HepG2 (cell line): ENCODE data around the gene EXTL1. TPM values are rescaled to one million over a fixed set of nuclear protein-coding genes. Genes with fewer than 3 reads are reported as not detected.

ENCODE experiments used
- ATAC-seq: fragments of 200-7000 bp; cut with Tn5 transposase; 3 replicates; pipeline ENCODE4 v1.9.1; 2020; ENCODE audit warnings: mild to moderate bottlenecking, moderate library complexity
- BruUV-seq: library from RNA; stranded (reverse); fragments of 400-500 nt; replicated peaks from 2 replicates; lab custom pipeline; 2021; lab: Mats Ljungman, UMichigan
- CTCF ChIA-PET: fragments of 300-600 bp; formaldehyde crosslinking; extraction: SDS; loops from one replicate; lab custom pipeline; 2021; ENCODE audit warnings: low total read pairs, inconsistent platforms, low intra/inter-chr PET ratio; lab: Yijun Ruan, JAX
- POLR2A ChIA-PET: fragments of 350-600 bp; sonication (Branson Sonifier 250); formaldehyde crosslinking; loops from one replicate; lab custom pipeline; 2020; ENCODE audit warnings: antibody characterized with exemption, inconsistent platforms; lab: Yijun Ruan, JAX
- DNase-seq: peaks from one replicate; pipeline ENCODE4 v3.0.0-alpha.2; 2015; ENCODE audit warnings: low spot score
- FAIRE-seq: peaks from 3 replicates; lab custom pipeline; 2011; peaks lifted over from hg19 to GRCh38; lab: Jason Lieb, UNC
- H2AFZ ChIP-seq: one replicate; pipeline ENCODE4 v1.6.1; 2011; ENCODE audit warnings: low read length, inconsistent platforms
- H3K27ac ChIP-seq: fragments of 300-600 bp; 3 replicates; pipeline ENCODE4 v1.8.0; 2011; ENCODE audit warnings: mixed run types, mild to moderate bottlenecking, mixed read lengths, low read length, inconsistent platforms; ENCODE audit not compliant: insufficient read depth; ENCODE audit errors: extremely low read length
- H3K27me3 ChIP-seq, 2 experiments: fragments of 200-600 bp in 1 of 2; 2 replicates in 1 of 2; 3 replicates in 1 of 2; pipeline versions ENCODE4 v1.6.0 to v1.8.0; 2011; ENCODE audit warnings: low read length in 2 of 2, mild to moderate bottlenecking in 2 of 2, moderate library complexity in 2 of 2, inconsistent platforms in 1 of 2; ENCODE audit not compliant: insufficient read depth in 2 of 2, control insufficient read depth in 1 of 2
- H3K36me3 ChIP-seq, 2 experiments: fragments of 200-600 bp in 1 of 2; replicated peaks in 1 of 2; 2 replicates in 1 of 2; 3 replicates in 1 of 2; pipeline versions ENCODE4 v1.5.1 to v1.8.0; 2011; ENCODE audit warnings: low read length in 2 of 2, inconsistent platforms in 1 of 2; ENCODE audit not compliant: insufficient read depth in 2 of 2, control insufficient read depth in 1 of 2
- H3K4me1 ChIP-seq: 2 replicates; pipeline ENCODE4 v1.5.1; 2012; ENCODE audit warnings: low read length, inconsistent platforms; ENCODE audit not compliant: insufficient read depth
- H3K4me2 ChIP-seq: 2 replicates; pipeline ENCODE4 v1.6.0; 2011; ENCODE audit warnings: low read depth, low read length, inconsistent platforms
- H3K4me3 ChIP-seq, 3 experiments: fragments of 200-600 bp in 1 of 3; sonication (generic), shearing (Covaris generic) in 1 of 3; replicated peaks in 1 of 3; 2 replicates each; pipeline ENCODE4 v1.5.1; 2011 to 2016; ENCODE audit warnings: low read length in 3 of 3, inconsistent platforms in 2 of 3, low read depth in 2 of 3, mild to moderate bottlenecking in 2 of 3, control low read depth in 1 of 3, mixed read lengths in 1 of 3; ENCODE audit not compliant: insufficient read depth in 1 of 3
- H3K79me2 ChIP-seq: one replicate; pipeline ENCODE4 v1.6.1; 2011; ENCODE audit warnings: low read length, inconsistent platforms; ENCODE audit not compliant: insufficient read depth
- H3K9ac ChIP-seq: 2 replicates; pipeline ENCODE4 v1.6.0; 2011; ENCODE audit warnings: mild to moderate bottlenecking, low read depth, low read length, inconsistent platforms; ENCODE audit not compliant: insufficient read depth
- H3K9me3 ChIP-seq: 2 replicates; pipeline ENCODE4 v1.5.1; 2012; ENCODE audit warnings: mild to moderate bottlenecking, low read length
- H4K20me1 ChIP-seq: 2 replicates; pipeline ENCODE4 v1.6.0; 2011; ENCODE audit warnings: inconsistent platforms, mild to moderate bottlenecking, low read length, moderate library complexity; ENCODE audit not compliant: insufficient read depth
- ETV6 ChIP-seq: sonication (generic); formaldehyde crosslinking; conservative IDR thresholded peaks from 2 replicates; pipeline ENCODE4 v1.4.0; 2020; ENCODE audit warnings: missing genetic modification reagents
- FOXA1 ChIP-seq, 2 experiments: fragments of 450-650 bp in 1 of 2; sonication (generic) in 1 of 2; formaldehyde crosslinking in 1 of 2; IDR thresholded peaks; 2 replicates each; pipeline versions ENCODE4 v1.4.0 to v1.6.1; 2016 to 2020; ENCODE audit warnings: missing genetic modification reagents in 1 of 2
- HNF1B ChIP-seq: sonication (generic); formaldehyde crosslinking; IDR thresholded peaks from 2 replicates; pipeline ENCODE4 v1.5.1; 2020; ENCODE audit warnings: mild to moderate bottlenecking, moderate library complexity, missing genetic modification reagents
- HNF4A ChIP-seq: sonication (generic); formaldehyde crosslinking; IDR thresholded peaks from 2 replicates; pipeline ENCODE4 v1.4.0; 2020; ENCODE audit warnings: missing genetic modification reagents
- KDM5A ChIP-seq: fragments of 200-600 bp; sonication (generic); IDR thresholded peaks from 2 replicates; pipeline ENCODE4 v1.7.0; 2018; ENCODE audit warnings: antibody characterized with exemption, mild to moderate bottlenecking, low read length, borderline replicate concordance
- MEIS2 ChIP-seq: sonication (generic); formaldehyde crosslinking; IDR thresholded peaks from 2 replicates; pipeline ENCODE4 v1.9.0; 2021; ENCODE audit warnings: mild to moderate bottlenecking, missing genetic modification reagents
- NR2F6 ChIP-seq, 2 experiments: IDR thresholded peaks; 2 replicates each; pipeline ENCODE4 v1.6.1; 2016; ENCODE audit warnings: antibody characterized with exemption in 1 of 2, mild to moderate bottlenecking in 1 of 2
- RAD21 ChIP-seq: fragments of 450-650 bp; formaldehyde crosslinking; IDR thresholded peaks from 2 replicates; pipeline ENCODE4 v1.5.0; 2020; ENCODE audit warnings: mild to moderate bottlenecking
- SMYD3 ChIP-seq: sonication (generic); formaldehyde crosslinking; IDR thresholded peaks from 2 replicates; pipeline ENCODE4 v1.8.1; 2023; ENCODE audit warnings: mild to moderate bottlenecking, missing genetic modification reagents
- ZNF101 ChIP-seq: sonication (generic); formaldehyde crosslinking; IDR thresholded peaks from 2 replicates; pipeline ENCODE4 v1.4.0; 2020; ENCODE audit warnings: mild to moderate bottlenecking, low read depth, missing genetic modification reagents, borderline replicate concordance
- ZNF263 ChIP-seq: sonication (generic); formaldehyde crosslinking; IDR thresholded peaks from 2 replicates; pipeline ENCODE4 v1.4.0; 2020; ENCODE audit warnings: missing genetic modification reagents
- ZNF3 ChIP-seq: IDR thresholded peaks from 2 replicates; pipeline ENCODE4 v1.7.0; 2017; ENCODE audit warnings: inconsistent platforms
- ZNF530 ChIP-seq: sonication (generic); formaldehyde crosslinking; IDR thresholded peaks from 2 replicates; pipeline ENCODE4 v1.5.0; 2020; ENCODE audit warnings: low read depth, mild to moderate bottlenecking, missing genetic modification reagents
- ZNF687 ChIP-seq: sonication (generic); formaldehyde crosslinking; IDR thresholded peaks from 2 replicates; pipeline ENCODE4 v1.5.1; 2020; ENCODE audit warnings: mild to moderate bottlenecking, missing genetic modification reagents, moderate library complexity
- ZNF768 ChIP-seq: sonication (generic); formaldehyde crosslinking; IDR thresholded peaks from 2 replicates; pipeline ENCODE4 v1.4.0; 2020; ENCODE audit warnings: missing genetic modification reagents
- ZNF792 ChIP-seq: IDR thresholded peaks from 2 replicates; pipeline ENCODE4 v1.6.1; 2016
- WGBS: methylation state at CpG from one replicate; pipeline ENCODE4 v1.1.6; 2017; ENCODE audit warnings: low lambda C conversion rate; 5-methylcytosine and 5-hydroxymethylcytosine counted together
- in situ Hi-C: cut with HindIII; loops from 2 replicates; pipeline ENCODE4 v1.10.0; 2017; ENCODE audit warnings: low pct_unique_long_range_greater_than_20kb; ENCODE audit not compliant: extremely low pct_ligation_motif_present
- intact Hi-C: fragments of 100-400 bp; cut with micrococcal nuclease; formaldehyde crosslinking; loops from one replicate; pipeline ENCODE4 v1.10.0; 2022; ENCODE audit not compliant: unreplicated experiment
- polyA plus RNA-seq, 8 experiments: library from polyadenylated mRNA; depleted of rRNA in 3 of 8; stranded (reverse) in 7 of 8; unstranded in 1 of 8; fragments of >200 nt; fragmentation: Illumina TruSeq in 4 of 8; extraction: Trizol in 4 of 8; gene quantifications; 2 replicates each; pipeline versions ENCODE4 v1.2.1 to v1.2.3, GENCODE V29; 2011 to 2016; ENCODE audit warnings: low read depth in 4 of 8, missing spikeins in 1 of 8, mixed read lengths in 1 of 8; ENCODE audit not compliant: insufficient read depth in 1 of 8
- total RNA-seq, 5 experiments: library from RNA; depleted of rRNA; stranded (reverse); fragments of >200 nt; fragmentation: Illumina TruSeq; extraction: Trizol; gene quantifications; 2 replicates each; pipeline ENCODE4 v1.2.3, GENCODE V29; 2016; ENCODE audit warnings: low read depth in 1 of 5

EXTL1 gene
- total and polyA plus RNA-seq, 2 of the 13 experiments (the other 11 are each of a cell fraction or from before 2014, with no cell fraction given): 0.35 to 1.0 TPM

GRCh38 chr1:26066160-26066559 is 44.6 kb downstream of the EXTL1 start:
- no peaks in the 10 kb centered on the region for H3K36me3 ChIP-seq
- no peak overlapping the region for H2AFZ ChIP-seq
- BruUV-seq: no TSS peak
- CTCF ChIA-PET: no interaction called here
- H3K4me1 ChIP-seq: peaks cover 7% of the 10 kb centered on the region; the same call in 1 of the 2 replicates
- H3K4me2 ChIP-seq: no peak overlapping the region
- intact Hi-C loops (no loop called here), in situ Hi-C loops (no loop called here)
- H3K9ac ChIP-seq: no peak overlapping the region
- peaks cover 5 to 57% of the 10 kb centered on the region in 2 experiments; a peak in 4 of 5 replicates for H3K27me3 ChIP-seq
- peak; percentile 23; the same call in 1 of the 2 replicates for TF ChIP-seq HNF4A (CRISPR knock-in tag)
- TF ChIP-seq KDM5A: no peak
- no peak for TF ChIP-seq ZNF3 (CRISPR knock-in tag)
- TF ChIP-seq ETV6 (CRISPR knock-in tag): no peak
- peak; percentile 44; the same call in 1 of the 2 replicates for TF ChIP-seq ZNF687 (CRISPR knock-in tag)
- TF ChIP-seq NR2F6 (IDR thresholded peaks at IDR 0.05): peak; percentile 44; the same call in 1 of the 2 replicates
- peak; percentile 77 for TF ChIP-seq NR2F6 (CRISPR knock-in tag; IDR thresholded peaks at IDR 0.05)
- no peak for TF ChIP-seq ZNF101 (CRISPR knock-in tag)
- TF ChIP-seq RAD21 (CRISPR knock-in tag): no peak
- TF ChIP-seq SMYD3 (CRISPR knock-in tag): no peak
- TF ChIP-seq ZNF768 (CRISPR knock-in tag): no peak
- no peak for TF ChIP-seq ZNF530 (CRISPR knock-in tag)
- no peak for TF ChIP-seq ZNF792 (CRISPR knock-in tag)
- TF ChIP-seq HNF1B (CRISPR knock-in tag): no peak
- peak; percentile 82 for TF ChIP-seq ZNF263
- no peak for TF ChIP-seq FOXA1 (IDR thresholded peaks at IDR 0.05)
- TF ChIP-seq FOXA1 (CRISPR knock-in tag; IDR thresholded peaks at IDR 0.05): no peak
- TF ChIP-seq MEIS2 (CRISPR knock-in tag): no peak
- FAIRE-seq (no peak), ATAC-seq (peak; percentile 66), DNase-seq (no peak)
- H3K79me2 ChIP-seq: no peaks in the 10 kb centered on the region
- no peaks in the 10 kb centered on the region for H3K9me3 ChIP-seq
- POLR2A ChIA-PET: no interaction called here
- H4K20me1 ChIP-seq: no peaks in the 10 kb centered on the region
- H3K27ac ChIP-seq: no peak overlapping the region
- WGBS: 4% methylated on average over 8 of the region's 15 CpGs
- no peak overlapping the region for H3K4me3 ChIP-seq
